Stimulated activated CD4-positive, alpha-beta T cell treated with anti-CD3 and anti-CD28 coated beads, Interleukin-15, amount 100 ng/mL, for 1 hour (primary cell): ENCODE measurements around the gene WBP4.
"Not testable (repeated sequence)": the region's sequence is repeated elsewhere in the genome, so short reads cannot be mapped to it uniquely, and the experiment has no call there.

ENCODE experiments used
- DNase-seq, 2 donors: peaks; one replicate each; pipeline ENCODE4 v3.0.0-alpha.2; 2020; ENCODE audit warnings: low read depth in 1 of 2, low spot score in 1 of 2

The WBP4 gene

GRCh38 chr13:41061075-41061913 lies at the start of gene WBP4:
Gene WBP4, plus strand, starts transcription at chr13:41061509. Its CDS starts 165 bp downstream, at chr13:41061674.
- DNase-seq = peak; percentile 77

GRCh38 chr13:41012536-41012935 lies 48.8 kb upstream of the WBP4 start:
- no peak for DNase-seq

- DNase-seq = no peak
Measured at GRCh38 chr13:41013835-41014234, 47.5 kb upstream of the WBP4 start.

- DNase-seq = no peak
Measured at GRCh38 chr13:41015920-41016319, 45.4 kb upstream of the WBP4 start.

GRCh38 chr13:41017159-41017558 lies 44.1 kb upstream of the WBP4 start:
- no peak for DNase-seq

- DNase-seq = no peak
Measured at GRCh38 chr13:41017817-41018601, 43.3 kb upstream of the WBP4 start.

- DNase-seq = no peak
Measured at GRCh38 chr13:41018602-41018948, 42.7 kb upstream of the WBP4 start.

GRCh38 chr13:41019011-41019487 lies 42.3 kb upstream of the WBP4 start, which contains the start of gene ELF1:
Gene ELF1, minus strand, starts transcription at chr13:41019316. Its CDS starts 37,262 bp downstream, at chr13:40982054.
- DNase-seq = peak in 1 of 2 donors; percentile 18

GRCh38 chr13:41019578-41020347 lies 41.5 kb upstream of the WBP4 start:
- DNase-seq = no peak

GRCh38 chr13:41025518-41025917 lies 35.8 kb upstream of the WBP4 start:
- no peak for DNase-seq

- no peak for DNase-seq
Measured at GRCh38 chr13:41026788-41027187, 34.5 kb upstream of the WBP4 start.

GRCh38 chr13:41028051-41028450 lies 33.3 kb upstream of the WBP4 start:
- no peak for DNase-seq

GRCh38 chr13:41029629-41030028 lies 31.7 kb upstream of the WBP4 start:
- DNase-seq = no peak

- DNase-seq = no peak
Measured at GRCh38 chr13:41032691-41033376, 28.5 kb upstream of the WBP4 start.

- DNase-seq = no peak
Measured at GRCh38 chr13:41034382-41034781, 26.9 kb upstream of the WBP4 start.

GRCh38 chr13:41034881-41035280 lies 26.4 kb upstream of the WBP4 start:
- DNase-seq = no peak

- DNase-seq = not testable (repeated sequence)
Measured at GRCh38 chr13:41036557-41036956, 24.8 kb upstream of the WBP4 start.

GRCh38 chr13:41039746-41040145 lies 21.6 kb upstream of the WBP4 start:
- DNase-seq = no peak

- no peak for DNase-seq
Measured at GRCh38 chr13:41040584-41041334, 20.6 kb upstream of the WBP4 start.

- DNase-seq = not testable (repeated sequence)
Measured at GRCh38 chr13:41042419-41042818, 18.9 kb upstream of the WBP4 start.
